ENCODE results near the gene ACOT7.
A peak's percentile ranks its signal among the peaks of the same experiment; 100 is the strongest.

ACOT7 gene

DNA sequence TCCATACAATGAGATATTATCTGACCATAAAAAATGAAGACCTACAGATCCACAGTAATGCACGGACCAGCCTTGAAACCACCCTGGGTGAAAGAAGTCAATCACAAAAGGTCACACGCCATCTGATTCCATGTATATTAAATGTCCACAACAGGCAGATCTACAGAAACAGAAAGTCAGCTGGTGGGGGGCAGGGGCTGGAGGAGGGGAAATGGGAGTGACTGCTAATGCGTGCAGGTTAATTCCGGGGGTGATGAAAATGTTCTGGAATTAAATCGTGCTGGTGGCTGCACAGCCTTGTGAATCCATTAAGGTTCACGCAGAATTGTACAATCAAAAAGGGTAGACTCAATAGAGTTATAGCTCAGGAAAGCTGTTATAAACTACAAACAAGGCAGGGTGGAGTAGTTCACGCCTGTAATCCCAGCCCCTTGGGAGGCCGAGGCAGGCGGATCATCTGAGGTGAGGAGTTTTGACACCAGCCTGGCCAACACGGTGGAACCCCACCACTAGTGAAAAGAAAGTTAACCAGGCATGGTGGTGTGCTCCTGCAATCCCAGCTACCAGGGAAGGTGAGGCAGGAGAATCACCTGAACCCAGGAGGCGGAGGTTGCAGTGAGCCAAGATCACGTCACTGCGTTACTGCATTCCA lies 32.3 kb downstream of the ACOT7 start:
- H3K79me2 ChIP-seq (ENCODE audit: insufficient read depth, low read length), result peaks cover 38% of the 10 kb centered on the region
- peaks cover 2% of the 10 kb centered on the region for H4K20me1 ChIP-seq (ENCODE audit: insufficient read depth, low read length, poor library complexity, severe bottlenecking)

DNA sequence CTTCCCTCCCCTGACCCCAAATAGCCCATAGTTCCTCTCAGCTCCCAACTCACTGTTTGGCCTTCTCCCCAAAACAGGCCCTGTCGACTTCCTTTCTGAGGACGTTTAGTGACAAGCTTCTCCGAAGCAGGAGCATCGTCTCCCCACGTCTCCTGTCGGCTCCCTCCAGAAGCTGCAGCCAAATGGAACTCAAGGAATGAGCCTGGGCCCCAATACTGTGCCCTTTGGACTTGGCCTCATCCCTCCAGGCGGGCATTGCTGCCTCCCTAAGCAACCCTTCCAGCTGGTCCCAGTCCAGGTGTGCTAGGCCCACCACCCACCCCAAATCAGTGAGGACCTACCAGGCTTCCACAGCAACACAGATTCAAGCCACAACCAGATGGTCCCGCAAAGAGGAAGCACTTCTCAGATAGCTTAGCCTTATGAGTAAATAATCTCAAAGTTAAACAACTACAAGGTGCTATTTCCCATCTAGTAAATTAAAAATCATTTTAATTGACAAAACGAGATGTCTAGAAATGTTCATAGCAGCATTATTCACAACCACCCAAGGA lies 33.0 kb downstream of the ACOT7 start:
- Histone ChIP-seq H3K4me3 (ENCODE audit: low read length, poor library complexity, severe bottlenecking) (no peak overlapping the region), H3K4me2 (ENCODE audit: low read depth, low read length, poor library complexity, severe bottlenecking) (no peak overlapping the region), H3K36me3 (ENCODE audit: insufficient read depth, low read length) (peaks cover 6% of the 10 kb centered on the region; the same call in 1 of the 2 replicates), H3K4me1 (ENCODE audit: insufficient read depth, low read length, poor library complexity, severe bottlenecking) (peaks cover 25% of the 10 kb centered on the region), H3K79me2 (ENCODE audit: insufficient read depth, low read length) (peaks cover 38% of the 10 kb centered on the region), H2AFZ (ENCODE audit: low read length) (no peak overlapping the region), H3F3A (ENCODE audit: low read depth) (no peaks in the 10 kb centered on the region; the same call in 1 of the 2 replicates), H3K9me2 (replicated peaks; ENCODE audit: low read depth, low read length) (no peaks in the 10 kb centered on the region), H3K9ac (ENCODE audit: low read depth, low read length, poor library complexity, severe bottlenecking) (peak overlapping the region; percentile 60), H4K20me1 (ENCODE audit: insufficient read depth, low read length, poor library complexity, severe bottlenecking) (peaks cover 2% of the 10 kb centered on the region), H3K27me3 (ENCODE audit: insufficient read depth, low read length, poor library complexity, severe bottlenecking) (no peaks in the 10 kb centered on the region), H3K9me3 (ENCODE audit: insufficient read depth, low read depth, low read length) (no peaks in the 10 kb centered on the region)
- TF ChIP-seq EZH2phosphoT487 (IDR thresholded peaks at IDR 0.05; ENCODE audit: borderline replicate concordance), result no peak
- TF ChIP-seq, protein P1, sequence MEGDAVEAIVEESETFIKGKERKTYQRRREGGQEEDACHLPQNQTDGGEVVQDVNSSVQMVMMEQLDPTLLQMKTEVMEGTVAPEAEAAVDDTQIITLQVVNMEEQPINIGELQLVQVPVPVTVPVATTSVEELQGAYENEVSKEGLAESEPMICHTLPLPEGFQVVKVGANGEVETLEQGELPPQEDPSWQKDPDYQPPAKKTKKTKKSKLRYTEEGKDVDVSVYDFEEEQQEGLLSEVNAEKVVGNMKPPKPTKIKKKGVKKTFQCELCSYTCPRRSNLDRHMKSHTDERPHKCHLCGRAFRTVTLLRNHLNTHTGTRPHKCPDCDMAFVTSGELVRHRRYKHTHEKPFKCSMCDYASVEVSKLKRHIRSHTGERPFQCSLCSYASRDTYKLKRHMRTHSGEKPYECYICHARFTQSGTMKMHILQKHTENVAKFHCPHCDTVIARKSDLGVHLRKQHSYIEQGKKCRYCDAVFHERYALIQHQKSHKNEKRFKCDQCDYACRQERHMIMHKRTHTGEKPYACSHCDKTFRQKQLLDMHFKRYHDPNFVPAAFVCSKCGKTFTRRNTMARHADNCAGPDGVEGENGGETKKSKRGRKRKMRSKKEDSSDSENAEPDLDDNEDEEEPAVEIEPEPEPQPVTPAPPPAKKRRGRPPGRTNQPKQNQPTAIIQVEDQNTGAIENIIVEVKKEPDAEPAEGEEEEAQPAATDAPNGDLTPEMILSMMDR (conservative IDR thresholded peaks at IDR 0.05; ENCODE audit: low read length), result no peak

More for the DNA sequence above, 32.3 kb downstream of the ACOT7 start:
- Histone ChIP-seq H3K27me3 (ENCODE audit: insufficient read depth, low read length, poor library complexity, severe bottlenecking) (no peaks in the 10 kb centered on the region), H3K4me2 (ENCODE audit: low read depth, low read length, poor library complexity, severe bottlenecking) (no peak overlapping the region), H3K9ac (ENCODE audit: low read depth, low read length, poor library complexity, severe bottlenecking) (no peak overlapping the region), H2AFZ (ENCODE audit: low read length) (no peak overlapping the region), H3K4me3 (ENCODE audit: low read length, poor library complexity, severe bottlenecking) (no peak overlapping the region), H3F3A (ENCODE audit: low read depth) (no peaks in the 10 kb centered on the region; the same call in 1 of the 2 replicates), H3K4me1 (ENCODE audit: insufficient read depth, low read length, poor library complexity, severe bottlenecking) (peaks cover 25% of the 10 kb centered on the region), H3K9me2 (replicated peaks; ENCODE audit: low read depth, low read length) (no peaks in the 10 kb centered on the region), H3K9me3 (ENCODE audit: insufficient read depth, low read depth, low read length) (no peaks in the 10 kb centered on the region), H3K36me3 (ENCODE audit: insufficient read depth, low read length) (peaks cover 6% of the 10 kb centered on the region; the same call in 1 of the 2 replicates)
- TF ChIP-seq EZH2phosphoT487 (IDR thresholded peaks at IDR 0.05; ENCODE audit: borderline replicate concordance), result no peak
- TF ChIP-seq, protein P1 (conservative IDR thresholded peaks at IDR 0.05; ENCODE audit: low read length), result no peak

DNA sequence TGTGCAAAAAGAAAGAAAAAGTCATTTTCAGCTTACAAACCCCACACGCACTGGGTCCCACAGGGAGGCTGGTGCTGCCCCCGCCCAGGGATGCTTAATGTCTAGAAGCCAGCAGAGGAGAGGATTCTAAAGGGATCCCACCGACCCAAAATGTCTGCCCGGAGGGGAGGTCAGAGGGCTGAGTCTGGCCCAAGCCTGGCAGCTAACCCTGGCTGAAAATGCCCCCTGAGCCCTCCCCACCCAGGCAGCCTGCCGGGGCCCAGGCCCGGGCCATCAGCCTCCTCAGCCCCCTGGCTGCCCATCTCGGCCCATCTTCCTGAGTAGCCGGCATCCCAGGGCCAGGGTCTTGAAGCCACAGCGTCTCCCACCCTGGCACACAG lies 33.5 kb downstream of the ACOT7 start:
- H4K20me1 ChIP-seq (ENCODE audit: insufficient read depth, low read length, poor library complexity, severe bottlenecking), result peaks cover 2% of the 10 kb centered on the region
- H3F3A ChIP-seq (ENCODE audit: low read depth), result no peaks in the 10 kb centered on the region
- H3K4me3 ChIP-seq (ENCODE audit: low read length, poor library complexity, severe bottlenecking), result peak overlapping the region; percentile 2
- H2AFZ ChIP-seq (ENCODE audit: low read length), result no peak overlapping the region
- peaks cover 25% of the 10 kb centered on the region for H3K4me1 ChIP-seq (ENCODE audit: insufficient read depth, low read length, poor library complexity, severe bottlenecking)
- no peaks in the 10 kb centered on the region for H3K27me3 ChIP-seq (ENCODE audit: insufficient read depth, low read length, poor library complexity, severe bottlenecking)
- peak overlapping the region; percentile 41 for H3K4me2 ChIP-seq (ENCODE audit: low read depth, low read length, poor library complexity, severe bottlenecking)
- TF ChIP-seq, protein P1 (conservative IDR thresholded peaks at IDR 0.05; ENCODE audit: low read length), result no peak
- TF ChIP-seq EZH2phosphoT487 (IDR thresholded peaks at IDR 0.05; ENCODE audit: borderline replicate concordance), result no peak
- peaks cover 38% of the 10 kb centered on the region for H3K79me2 ChIP-seq (ENCODE audit: insufficient read depth, low read length)
- H3K9me2 ChIP-seq (replicated peaks; ENCODE audit: low read depth, low read length), result no peaks in the 10 kb centered on the region
- no peaks in the 10 kb centered on the region for H3K9me3 ChIP-seq (ENCODE audit: insufficient read depth, low read depth, low read length)
- peak overlapping the region; percentile 60 for H3K9ac ChIP-seq (ENCODE audit: low read depth, low read length, poor library complexity, severe bottlenecking)
- peaks cover 6% of the 10 kb centered on the region; the same call in 1 of the 2 replicates for H3K36me3 ChIP-seq (ENCODE audit: insufficient read depth, low read length)

Measured in Loucy (cell line).